RPMI7951 (cell line): ENCODE data around the gene TMEM19. TPM values are rescaled to one million over a fixed set of nuclear protein-coding genes. Genes with fewer than 3 reads are reported as not detected.

Source experiments
- DNase-seq: peaks from one replicate; pipeline ENCODE4 v3.0.0-alpha.2; 2012; ENCODE audit warnings: low read depth
- total RNA-seq: library from RNA; depleted of rRNA; stranded (reverse); fragments of >200 nt; shearing (Covaris generic); gene quantifications from 2 replicates; pipeline ENCODE4 v1.2.3, GENCODE V29; 2014

TMEM19 gene
- total RNA-seq, 1 experiment from 2014 or later: 49.7 TPM

DNA sequence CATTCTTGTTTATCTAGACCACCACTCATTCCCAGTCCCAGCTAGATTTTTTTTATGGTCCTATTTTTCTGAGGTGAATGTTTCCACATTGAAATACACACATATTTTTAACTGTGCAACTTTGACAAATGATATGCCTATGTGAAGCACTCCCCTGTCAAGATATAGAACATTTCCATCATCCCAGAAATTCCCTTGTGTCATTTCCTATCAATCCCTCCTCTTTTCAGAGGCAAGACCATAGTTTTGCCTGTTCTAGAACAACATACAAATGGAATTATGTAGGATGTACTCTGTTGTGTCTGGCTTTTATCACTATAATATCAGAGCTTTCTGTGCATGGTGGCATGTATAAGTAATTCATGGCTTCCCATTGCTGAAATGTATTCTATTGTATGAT, 32.7 kb downstream of the TMEM19 start:
- DNase-seq: no peak

- DNase-seq: no peak
These were observed 33.9 kb downstream of the TMEM19 start for GRCh38 chr12:71719647-71720370.

DNA sequence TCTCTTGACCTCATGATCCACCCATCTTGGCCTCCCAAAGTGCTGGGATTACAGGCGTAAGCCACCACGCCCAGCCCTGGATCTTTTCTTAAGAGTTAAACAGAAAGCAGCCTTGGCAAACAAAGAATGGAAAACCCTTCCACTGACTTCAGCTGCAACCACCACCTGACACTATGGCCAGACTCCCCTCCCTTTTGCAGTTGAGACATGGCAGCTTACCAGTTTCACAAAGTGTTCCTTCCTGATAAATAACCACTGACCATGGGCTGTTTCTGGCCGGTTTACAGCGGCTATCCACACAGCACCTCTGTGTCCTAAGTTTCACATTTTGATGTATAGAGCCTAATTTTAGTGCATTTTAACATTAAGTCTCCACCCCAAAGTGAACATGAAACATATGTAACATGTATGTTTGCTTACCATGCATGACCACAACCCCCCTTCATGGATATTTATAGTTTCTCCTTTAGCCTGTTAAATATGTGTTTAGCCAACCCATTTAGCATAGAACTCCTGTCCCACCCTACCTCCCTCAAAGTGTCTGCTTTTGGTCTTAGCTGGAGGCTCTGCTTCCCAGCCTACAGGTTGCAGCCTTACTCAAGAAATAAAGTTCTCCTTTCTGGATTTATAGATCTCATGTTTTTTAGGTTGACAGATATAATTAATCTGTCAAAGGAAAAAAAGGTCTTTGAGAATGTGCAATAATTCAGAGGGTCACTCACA, 36.1 kb downstream of the TMEM19 start:
- DNase-seq: no peak

GRCh38 chr12:71725011-71725410, 39.1 kb downstream of the TMEM19 start:
- DNase-seq: peak; percentile 25

DNA sequence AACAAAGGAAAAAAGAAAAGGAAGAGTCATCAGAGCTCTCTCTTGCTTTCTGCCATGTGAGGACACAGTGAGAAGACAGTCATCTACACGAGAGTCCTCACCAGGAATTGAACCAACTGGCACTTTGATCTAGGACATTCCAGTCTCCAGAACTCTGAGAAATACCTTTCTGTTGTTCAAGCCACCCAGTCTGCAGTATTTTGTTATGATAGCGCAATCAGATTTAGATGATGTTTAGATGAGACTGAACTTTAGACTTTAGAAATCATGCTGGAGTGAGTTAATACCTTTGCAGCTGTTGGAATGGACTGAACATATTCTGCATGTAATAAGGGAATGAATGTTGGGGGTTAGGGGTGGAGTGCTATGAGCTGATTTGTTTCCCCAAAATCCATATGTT, 40.7 kb downstream of the TMEM19 start:
- no peak for DNase-seq

GRCh38 chr12:71727958-71728357, 42.1 kb downstream of the TMEM19 start:
- no peak for DNase-seq

DNA sequence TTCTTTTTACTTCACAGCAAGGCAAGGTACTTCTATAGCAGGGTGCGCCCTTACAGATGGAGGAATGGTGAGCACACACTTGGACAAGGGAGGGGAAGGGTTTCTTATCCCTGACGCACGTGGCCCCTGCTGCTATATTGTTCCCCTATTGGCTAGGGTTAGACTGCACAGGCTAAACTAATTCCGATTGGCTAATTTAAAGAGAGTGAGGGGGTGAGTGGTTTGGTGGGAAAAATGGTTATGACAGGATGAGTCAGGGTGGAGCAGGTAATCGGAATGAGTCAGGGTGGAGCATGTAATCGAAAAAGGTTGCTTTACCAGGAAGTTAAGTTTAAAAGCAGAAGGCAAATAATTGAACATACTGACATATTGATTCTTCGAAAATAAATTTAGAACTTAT, 45.1 kb downstream of the TMEM19 start:
- DNase-seq: peak; percentile 15

DNA sequence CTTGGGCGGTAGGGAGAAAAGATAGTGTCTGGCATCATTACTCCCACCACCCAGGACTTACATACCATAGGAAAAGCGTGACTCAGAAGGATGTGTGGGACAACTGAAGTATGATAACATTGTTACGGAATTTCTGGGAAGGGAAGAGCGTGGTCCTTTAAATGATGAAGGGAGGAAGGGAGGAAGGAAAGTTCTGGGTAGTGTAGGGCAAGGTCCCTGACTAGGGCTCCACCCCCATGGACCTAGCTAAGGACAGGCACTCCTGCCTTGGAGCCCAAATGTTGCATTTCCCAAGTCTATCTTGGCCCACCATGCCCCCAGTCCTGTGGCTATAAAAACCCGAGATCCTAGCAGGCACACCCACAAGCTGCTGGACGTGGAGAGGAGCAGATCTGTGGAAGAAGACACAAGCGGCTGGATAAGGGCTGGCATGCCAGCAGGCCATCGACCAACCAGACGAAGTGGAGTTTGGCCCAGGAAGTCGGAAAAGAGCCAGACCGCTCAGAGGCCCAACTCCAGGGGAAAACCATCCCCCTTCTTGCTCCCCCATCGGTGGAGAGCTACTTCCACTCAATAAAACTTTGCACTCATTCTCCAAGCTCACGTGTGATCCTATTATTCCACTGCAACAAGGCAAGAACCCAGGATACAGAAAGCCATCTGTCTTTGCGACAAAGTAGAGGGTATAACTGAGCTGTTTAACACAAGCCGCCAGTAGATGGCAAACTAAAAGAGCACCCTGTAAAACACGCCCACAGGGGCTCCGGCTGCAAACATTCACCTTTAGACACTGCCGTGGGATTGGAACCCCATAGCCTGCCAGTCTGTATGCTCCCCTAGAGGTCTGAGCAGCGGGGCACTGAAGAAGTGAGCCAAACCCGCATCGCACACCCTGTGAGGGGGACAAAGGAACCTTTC, 45.8 kb downstream of the TMEM19 start:
- peak; percentile 51 for DNase-seq

DNA sequence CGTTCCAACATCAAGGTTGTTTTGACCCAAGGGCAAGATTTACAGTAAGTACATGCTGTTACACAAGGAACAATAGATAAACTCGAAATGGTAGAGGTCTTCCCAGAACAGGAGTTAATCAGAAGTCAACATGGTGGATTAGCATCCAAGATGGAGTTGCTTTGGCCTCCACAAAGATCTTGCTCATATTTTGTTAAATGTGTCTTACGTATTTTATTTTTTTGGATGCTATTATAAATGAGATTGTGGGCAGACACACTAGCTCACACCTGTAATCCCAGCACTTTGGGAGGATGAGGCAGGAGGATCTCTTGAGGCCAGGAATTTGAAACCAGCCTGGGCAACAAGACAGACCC, 46.5 kb downstream of the TMEM19 start:
- no peak for DNase-seq

DNA sequence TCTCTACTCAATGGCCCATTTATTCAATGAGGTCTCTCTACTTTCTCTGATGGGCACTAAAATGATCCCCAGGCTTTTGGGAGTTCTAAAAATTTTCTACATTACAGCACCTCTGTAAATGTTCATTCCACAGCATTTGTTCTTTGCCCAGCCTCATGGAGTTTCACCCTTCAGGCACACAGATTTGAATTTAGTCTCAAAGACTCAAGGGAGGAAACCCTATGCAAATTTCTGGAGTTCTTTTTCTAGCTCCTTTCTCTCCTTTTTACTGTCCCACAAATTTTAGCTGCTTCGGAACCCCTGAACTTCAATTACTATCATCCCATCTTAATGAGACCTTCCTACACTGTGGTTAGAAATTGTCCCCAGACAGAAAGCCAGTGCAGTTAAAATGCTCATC, 51.3 kb downstream of the TMEM19 start:
- DNase-seq: no peak

GRCh38 chr12:71742998-71743397, 57.1 kb downstream of the TMEM19 start:
- no peak for DNase-seq

DNA sequence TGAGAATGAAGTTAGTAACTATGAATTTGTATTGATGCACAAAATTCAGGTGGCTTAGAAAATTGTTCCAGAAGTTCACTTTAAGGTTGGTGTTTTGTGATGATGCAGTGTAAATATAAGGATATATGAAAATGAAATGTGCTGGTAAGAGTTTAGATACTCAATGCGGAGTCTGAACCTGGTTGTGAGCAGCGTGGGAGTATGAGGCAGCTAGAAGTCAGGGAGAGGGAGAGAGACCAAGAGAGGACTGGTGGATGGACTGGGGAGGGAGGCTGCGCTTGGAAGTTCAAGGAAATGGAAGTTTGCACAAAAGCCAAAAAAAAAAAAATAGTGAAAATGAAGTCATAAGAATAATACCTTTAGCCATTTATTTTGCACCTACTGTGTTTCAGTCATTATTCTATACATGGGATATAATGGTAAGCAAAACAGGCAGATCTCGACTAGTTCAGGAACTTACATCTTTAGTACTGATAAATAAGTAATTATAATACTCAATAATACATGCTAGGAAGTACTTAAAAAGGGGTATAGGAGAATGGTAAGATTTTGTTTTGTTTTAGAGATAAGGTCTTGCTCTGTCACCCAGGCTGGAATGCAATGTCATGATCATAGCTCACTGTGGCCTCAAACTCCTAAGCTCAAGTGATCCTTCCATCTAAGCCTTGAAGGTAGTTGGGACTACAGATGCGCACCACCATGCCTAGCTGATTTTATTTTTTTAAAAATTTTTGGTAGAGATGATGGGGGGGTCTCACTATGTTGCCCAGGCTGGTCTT, 58.8 kb downstream of the TMEM19 start:
- DNase-seq: no peak

DNA sequence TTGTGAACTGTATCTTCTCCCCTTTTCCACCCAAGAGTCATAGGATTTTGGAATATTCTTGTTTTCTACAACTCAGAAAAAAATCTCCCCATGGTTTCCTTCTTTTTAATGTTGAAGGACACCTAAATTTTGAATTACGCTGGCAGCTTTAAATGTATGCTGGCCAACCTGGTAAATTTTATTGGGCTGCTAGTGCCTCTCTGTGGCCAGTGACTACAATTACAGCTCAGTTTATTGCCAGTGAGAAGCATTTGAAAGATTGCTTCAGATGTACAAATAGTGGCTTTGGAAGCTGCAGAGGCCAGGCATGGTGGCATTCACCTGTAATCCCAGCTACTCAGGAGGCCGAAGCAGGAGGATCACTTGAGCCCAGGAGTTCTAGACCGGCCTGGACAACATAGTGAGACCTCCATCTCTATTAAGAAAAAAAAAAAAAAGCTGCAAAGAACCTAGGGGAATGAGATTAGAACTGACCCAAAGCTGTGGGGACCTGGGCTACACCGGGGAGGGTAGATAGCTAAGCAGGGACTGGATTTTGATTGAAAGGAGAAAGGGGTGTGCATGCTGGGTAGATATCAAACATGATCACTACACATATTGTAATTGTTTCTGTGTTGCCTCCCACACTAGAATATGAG, 61.2 kb downstream of the TMEM19 start:
- DNase-seq: peak; percentile 55

DNA sequence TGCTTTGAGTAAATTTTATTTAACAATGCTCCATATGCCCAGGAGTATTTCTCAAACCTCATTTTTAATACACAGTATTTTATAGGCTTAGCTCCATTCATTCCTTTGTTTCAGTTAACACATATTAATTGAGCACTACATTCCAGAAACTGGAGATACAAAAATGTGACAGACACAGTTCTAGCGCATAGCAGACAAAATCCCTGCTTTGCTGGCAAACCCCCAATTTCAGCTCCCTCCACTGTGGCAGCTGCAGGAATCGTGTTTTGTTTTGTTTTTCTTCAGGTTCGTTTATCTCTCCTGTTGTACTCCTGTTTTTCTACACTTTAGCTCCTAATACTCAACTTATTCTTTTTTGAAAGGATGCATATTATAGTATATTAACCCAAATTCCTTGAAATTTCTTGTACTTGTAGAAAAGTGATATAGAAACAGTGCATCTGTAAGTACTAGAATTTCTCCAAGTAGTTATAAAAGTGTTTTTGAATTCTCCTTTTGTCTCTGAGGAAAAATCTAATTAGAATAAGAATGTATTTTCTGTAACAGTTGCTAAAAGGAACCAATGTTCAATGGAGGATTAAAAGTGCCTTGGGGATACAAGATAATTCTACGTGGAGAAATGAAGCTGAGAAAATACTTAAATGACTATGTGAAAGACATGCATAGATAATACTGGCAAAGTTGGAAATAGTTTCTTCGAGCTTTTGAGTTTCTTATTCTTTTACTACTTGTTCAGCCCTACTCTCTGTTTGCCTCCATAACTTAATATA, 62.4 kb downstream of the TMEM19 start:
- DNase-seq: peak; percentile 2

DNA sequence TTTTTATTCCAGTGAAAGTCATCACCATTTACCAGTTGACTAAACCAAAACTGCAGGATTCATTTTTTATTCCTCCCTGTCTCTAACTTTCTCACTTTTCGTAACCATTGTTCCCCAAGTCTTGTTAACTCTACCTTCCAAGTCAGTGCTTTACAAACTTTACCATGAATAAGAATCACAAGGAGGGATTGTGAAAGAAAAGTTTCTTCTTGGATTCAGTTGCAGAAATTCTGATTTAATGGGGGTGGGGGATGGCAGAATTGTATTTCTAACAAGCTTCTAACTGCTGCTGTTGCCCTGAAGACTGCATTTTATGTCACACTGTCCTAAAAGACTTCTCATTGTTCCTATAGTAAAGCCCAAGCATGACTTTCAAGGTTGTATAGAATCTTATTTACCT, 63.8 kb downstream of the TMEM19 start:
- no peak for DNase-seq

- no peak for DNase-seq
These were observed 67.0 kb downstream of the TMEM19 start for GRCh38 chr12:71752891-71753290.
